BE2C (cell line): ENCODE data around the gene FUT1.
"Not testable (repeated sequence)": the region's sequence is repeated elsewhere in the genome, so short reads cannot be mapped to it uniquely, and the experiment has no call there.

ENCODE experiments used
- DNase-seq: peaks from one replicate; pipeline ENCODE4 v3.0.0-alpha.2; 2020
- H3K27me3 ChIP-seq: fragments of 250-450 bp; sonication (Bioruptor Pico); 2 replicates; pipeline ENCODE4 v1.5.1; 2020; ENCODE audit warnings: mild to moderate bottlenecking
- H3K36me3 ChIP-seq: fragments of 250-450 bp; sonication (Bioruptor Pico); 2 replicates; pipeline ENCODE4 v1.5.1; 2020; ENCODE audit warnings: mild to moderate bottlenecking
- H3K4me1 ChIP-seq: fragments of 250-450 bp; sonication (Bioruptor Pico); 2 replicates; pipeline ENCODE4 v1.5.1; 2020
- H3K4me3 ChIP-seq: 2 replicates; pipeline ENCODE4 v1.5.1; 2011; ENCODE audit warnings: low read depth, low read length
- H3K9me3 ChIP-seq: fragments of 250-450 bp; sonication (Bioruptor Pico); 2 replicates; pipeline ENCODE4 v1.5.1; 2020
- CTCF ChIP-seq: IDR thresholded peaks from 2 replicates; pipeline ENCODE4 v1.5.1; 2012; ENCODE audit warnings: mild to moderate bottlenecking, low read depth, low read length

FUT1 gene

GRCh38 chr19:48770266-48770665, 17.8 kb upstream of the FUT1 start:
- no peaks in the 10 kb centered on the region for H3K36me3 ChIP-seq
- TF ChIP-seq CTCF, result no peak
- no peak for DNase-seq
- H3K4me3 ChIP-seq, result no peak overlapping the region
- no peaks in the 10 kb centered on the region for H3K4me1 ChIP-seq
- peaks cover 14% of the 10 kb centered on the region for H3K27me3 ChIP-seq
- H3K9me3 ChIP-seq, result no peaks in the 10 kb centered on the region

DNA sequence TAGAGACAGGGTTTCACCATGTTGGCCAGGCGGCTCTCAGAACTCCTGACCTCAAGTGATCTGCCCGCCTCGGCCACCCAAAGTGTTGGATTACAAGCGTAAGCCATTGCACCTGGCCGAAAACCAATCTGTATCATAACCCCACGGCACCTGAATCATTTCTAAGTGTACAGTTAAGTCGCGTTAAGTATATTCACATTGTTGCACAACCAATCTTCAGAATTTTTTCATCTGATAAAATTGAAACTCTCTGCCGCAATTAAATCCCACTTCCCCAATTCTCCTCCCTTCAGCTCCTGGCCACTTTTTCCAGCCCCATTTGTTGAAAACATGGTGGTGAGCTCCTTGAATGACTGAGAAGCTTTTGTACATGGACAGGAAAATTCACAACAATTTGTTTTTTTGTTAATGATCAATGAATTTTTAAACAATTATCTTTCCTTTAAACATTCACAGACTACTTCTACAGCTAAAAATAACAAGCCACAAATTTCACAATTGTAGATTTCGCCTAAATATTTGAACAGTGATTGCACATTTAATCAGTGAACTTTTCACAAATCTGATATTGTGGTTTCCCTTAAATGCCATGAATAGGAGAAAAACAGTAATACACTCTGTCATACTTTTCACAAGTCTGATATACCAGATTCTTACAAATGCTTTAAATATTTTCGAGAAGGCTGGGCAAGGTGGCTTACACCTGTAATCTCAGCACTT, 16.7 kb upstream of the FUT1 start:
- no peak for DNase-seq
- no peaks in the 10 kb centered on the region for H3K9me3 ChIP-seq
- H3K4me1 ChIP-seq, result no peaks in the 10 kb centered on the region
- no peaks in the 10 kb centered on the region for H3K36me3 ChIP-seq
- peaks cover 25% of the 10 kb centered on the region for H3K27me3 ChIP-seq
- no peak overlapping the region for H3K4me3 ChIP-seq
- TF ChIP-seq CTCF, result no peak

DNA sequence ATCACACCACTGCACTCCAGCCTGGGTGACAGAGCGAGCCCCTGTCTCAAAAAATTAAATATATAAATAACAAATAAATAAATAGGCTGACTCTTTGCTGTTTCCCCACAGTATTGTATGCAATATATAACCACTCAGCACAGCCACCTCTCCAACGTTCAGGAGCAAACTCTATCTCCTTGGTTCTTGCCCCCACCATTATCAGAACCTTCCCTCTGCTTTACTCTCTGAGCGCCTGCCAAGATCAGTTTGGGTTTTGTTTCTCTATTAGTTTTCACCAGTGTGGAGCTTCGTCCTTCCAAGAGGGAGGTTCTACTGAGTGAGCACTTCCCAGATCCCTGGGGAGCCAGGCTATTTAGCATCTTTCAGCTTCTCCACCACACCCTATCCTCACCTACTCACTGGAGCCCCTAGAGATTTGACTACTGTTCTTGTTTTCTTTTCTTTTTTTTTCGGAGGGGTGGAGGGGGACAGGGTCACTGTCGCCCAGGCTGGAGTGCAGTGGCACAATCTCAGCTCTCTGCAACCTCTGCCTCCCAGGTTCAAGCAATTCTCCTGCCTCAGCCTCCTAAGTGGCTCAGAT, 15.8 kb upstream of the FUT1 start:
- not testable (repeated sequence) for DNase-seq, H3K4me1 ChIP-seq, H3K36me3 ChIP-seq, H3K9me3 ChIP-seq, H3K4me3 ChIP-seq
- peaks cover 34% of the 10 kb centered on the region for H3K27me3 ChIP-seq

DNA sequence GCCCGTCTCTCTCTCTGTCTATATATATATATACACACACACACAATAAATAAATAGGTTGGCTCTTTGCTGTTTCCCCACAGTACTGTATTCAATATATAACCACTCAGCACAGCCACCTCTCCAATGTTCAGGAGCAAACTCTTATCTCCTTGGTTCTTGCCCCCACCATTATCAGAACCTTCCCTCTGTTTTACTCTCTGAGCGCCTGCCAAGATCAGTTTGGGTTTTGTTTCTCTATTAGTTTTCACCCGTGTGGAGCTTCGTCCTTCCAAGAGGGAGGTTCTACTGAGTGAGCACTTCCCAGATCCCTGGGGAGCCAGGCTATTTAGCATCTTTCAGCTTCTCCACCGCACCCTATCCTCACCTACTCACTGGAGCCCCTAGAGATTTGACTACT, 13.4 kb upstream of the FUT1 start:
- H3K4me3 ChIP-seq, H3K9me3 ChIP-seq, DNase-seq, H3K36me3 ChIP-seq, H3K4me1 ChIP-seq: not testable (repeated sequence)
- H3K27me3 ChIP-seq, result peaks cover 46% of the 10 kb centered on the region

DNA sequence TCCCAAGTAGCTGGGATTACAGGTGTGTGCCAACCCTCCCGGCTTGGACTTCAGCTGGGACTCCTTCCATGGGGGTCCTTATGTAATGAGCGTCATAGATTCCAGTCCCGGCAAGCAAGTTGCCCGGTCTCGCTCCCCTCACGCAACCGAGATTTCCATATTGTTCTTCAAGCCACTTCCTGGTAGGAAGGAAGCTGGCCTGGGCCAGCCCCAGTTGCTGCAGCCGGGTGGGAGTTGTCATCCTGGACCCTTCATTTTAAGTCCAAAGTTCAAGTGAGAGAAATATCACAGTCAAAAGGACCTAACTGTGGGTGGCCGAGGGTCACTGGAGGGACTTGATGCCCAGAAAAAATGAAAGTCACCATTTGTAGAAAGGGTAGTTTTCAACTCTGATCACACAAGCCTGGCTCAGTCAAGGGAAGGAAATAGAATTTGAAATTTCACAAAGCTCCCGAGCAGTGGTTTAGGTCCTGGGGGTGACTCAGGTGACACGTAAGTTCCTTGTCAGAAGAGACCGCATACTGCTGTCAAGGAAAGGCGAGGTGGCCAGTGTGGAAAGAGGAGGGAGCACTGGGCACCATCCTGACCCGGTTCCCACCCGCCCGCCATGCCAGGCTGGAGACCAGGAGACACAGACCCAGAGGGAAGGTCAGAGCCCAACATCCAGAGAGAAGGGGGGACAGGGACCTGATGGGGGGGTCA, 8.2 kb upstream of the FUT1 start:
- no peak for TF ChIP-seq CTCF
- H3K36me3 ChIP-seq, result no peaks in the 10 kb centered on the region
- H3K27me3 ChIP-seq, result peaks cover 41% of the 10 kb centered on the region
- no peaks in the 10 kb centered on the region for H3K4me1 ChIP-seq
- no peaks in the 10 kb centered on the region for H3K9me3 ChIP-seq
- no peak for DNase-seq
- no peak overlapping the region for H3K4me3 ChIP-seq

DNA sequence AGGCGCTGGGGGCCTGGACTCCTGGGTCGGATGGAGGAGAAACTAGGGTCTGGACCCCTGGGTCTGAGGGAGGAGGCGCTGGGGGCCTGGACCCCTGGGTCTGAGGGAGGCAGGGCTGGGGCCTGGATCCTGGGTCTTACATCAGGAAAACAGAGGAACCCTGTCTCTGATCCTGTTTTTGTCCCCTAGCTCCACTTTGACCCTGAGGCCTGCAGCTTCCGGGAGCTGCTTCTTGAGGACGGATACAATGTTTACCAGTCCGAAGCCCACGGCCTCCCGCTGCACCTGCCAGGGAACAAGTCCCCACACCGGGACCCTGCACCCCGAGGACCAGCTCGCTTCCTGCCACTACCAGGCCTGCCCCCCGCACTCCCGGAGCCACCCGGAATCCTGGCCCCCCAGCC, 5.3 kb upstream of the FUT1 start:
- Histone ChIP-seq H3K36me3 (no peaks in the 10 kb centered on the region), H3K4me1 (no peaks in the 10 kb centered on the region), H3K27me3 (peaks cover 16% of the 10 kb centered on the region), H3K4me3 (no peak overlapping the region), H3K9me3 (no peaks in the 10 kb centered on the region)
- no peak for TF ChIP-seq CTCF
- DNase-seq, result no peak

- no peaks in the 10 kb centered on the region; the same call in 1 of the 2 replicates for H3K4me1 ChIP-seq
- H3K9me3 ChIP-seq, result no peaks in the 10 kb centered on the region
- no peak for DNase-seq
- no peak overlapping the region for H3K4me3 ChIP-seq
- TF ChIP-seq CTCF, result no peak
- peaks cover 17% of the 10 kb centered on the region for H3K27me3 ChIP-seq
- H3K36me3 ChIP-seq, result no peaks in the 10 kb centered on the region
These were observed 4.7 kb upstream of the FUT1 start for GRCh38 chr19:48757089-48757675.
